H1 (cell line): ENCODE results near the gene NRXN3. TPM values are rescaled to one million over a fixed set of nuclear protein-coding genes. Genes with fewer than 3 reads are reported as not detected.

Source experiments
- ASH2L ChIP-seq: fragments of 200-600, 300-600 bp; sonication (generic); IDR thresholded peaks from one replicate; pipeline ENCODE4 v1.7.1; 2017; ENCODE audit warnings: low read length
- CHD1 ChIP-seq: IDR thresholded peaks from 2 replicates; pipeline ENCODE4 v1.6.1; 2012; ENCODE audit warnings: low read depth, low read length, improper control_type of control experiment
- EGR1 ChIP-seq: IDR thresholded peaks from 2 replicates; pipeline ENCODE4 v1.6.1; 2011; ENCODE audit warnings: low read depth, low read length, borderline replicate concordance
- SP2 ChIP-seq: IDR thresholded peaks from 2 replicates; pipeline ENCODE4 v1.6.1; 2012; ENCODE audit warnings: mild to moderate bottlenecking, low read length, inconsistent platforms
- TCF12 ChIP-seq: IDR thresholded peaks from 2 replicates; pipeline ENCODE4 v1.6.1; 2011; ENCODE audit warnings: low read depth, mild to moderate bottlenecking, low read length
- polyA plus RNA-seq, 7 experiments: library from polyadenylated mRNA; depleted of rRNA in 3 of 7; stranded (reverse) in 5 of 7; unstranded in 2 of 7; fragments of >200 nt in 5 of 7; fragments of 200-250 nt in 2 of 7; gene quantifications; 1 replicate in 5 of 7; 2 replicates in 1 of 7; 4 replicates in 1 of 7; pipeline versions ENCODE4 v1.2.1 to v1.2.3, GENCODE V29; 2011 to 2013; ENCODE audit warnings: missing spikeins in 2 of 7, mixed read lengths in 2 of 7
- total RNA-seq: library from RNA; stranded (reverse); fragmentation: NEBNext Ultra II Directional; extraction: Animal tissue kit (Norgen Biotek cat#: 25700); gene quantifications from 2 replicates; pipeline ENCODE4 v1.2.1, GENCODE V29; 2021
- TF ChIP-seq, protein P1 (sequence below): fragments of 300-600 bp; sonication (generic); IDR thresholded peaks from 2 replicates; pipeline ENCODE4 v1.7.1; 2012; ENCODE audit warnings: low read length, moderate library complexity, mild to moderate bottlenecking, inconsistent platforms; ENCODE audit not compliant: insufficient replicate concordance

Gene NRXN3
- total and polyA plus RNA-seq, 2 of the 8 experiments (the other 6 are each of a cell fraction or from before 2014, with no cell fraction given): 2.6 to 4.1 TPM

DNA sequence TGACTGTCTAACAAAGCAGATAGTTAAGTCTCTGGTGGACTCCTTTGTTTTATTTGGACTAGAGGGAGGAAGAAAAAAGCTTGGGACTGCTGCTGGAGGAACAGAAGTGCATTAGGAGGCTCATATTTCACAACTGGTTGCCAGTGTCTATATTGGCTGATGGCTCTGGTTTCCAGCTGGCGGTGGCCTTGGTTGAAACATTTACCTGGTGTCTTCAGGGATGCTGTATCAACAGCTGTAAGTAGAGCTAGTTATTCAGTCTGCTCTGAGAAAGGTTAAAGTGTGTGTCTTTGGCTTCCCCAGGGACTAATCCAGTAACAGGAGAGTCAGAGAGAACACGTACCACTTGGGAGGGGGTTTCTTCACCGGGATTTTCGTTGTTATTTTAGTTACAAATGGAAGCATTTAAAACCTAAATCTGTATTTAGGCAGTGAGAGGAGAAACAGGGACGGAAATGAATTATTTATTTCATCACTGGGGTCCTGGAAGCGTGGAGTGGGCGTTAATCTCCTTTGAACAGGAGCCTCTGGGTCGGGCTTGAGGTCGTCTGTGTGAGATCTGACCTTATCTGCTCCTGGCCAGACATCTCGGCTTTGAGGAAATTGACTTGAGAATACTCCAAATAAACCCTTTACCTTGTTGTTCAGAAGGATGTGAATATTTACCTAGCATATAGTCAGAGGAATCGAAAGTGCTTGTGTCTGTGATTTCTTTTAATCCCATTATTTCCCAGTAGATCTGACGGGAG, 149.9 kb downstream of the NRXN3 start (continued):
- TF ChIP-seq, protein P1, sequence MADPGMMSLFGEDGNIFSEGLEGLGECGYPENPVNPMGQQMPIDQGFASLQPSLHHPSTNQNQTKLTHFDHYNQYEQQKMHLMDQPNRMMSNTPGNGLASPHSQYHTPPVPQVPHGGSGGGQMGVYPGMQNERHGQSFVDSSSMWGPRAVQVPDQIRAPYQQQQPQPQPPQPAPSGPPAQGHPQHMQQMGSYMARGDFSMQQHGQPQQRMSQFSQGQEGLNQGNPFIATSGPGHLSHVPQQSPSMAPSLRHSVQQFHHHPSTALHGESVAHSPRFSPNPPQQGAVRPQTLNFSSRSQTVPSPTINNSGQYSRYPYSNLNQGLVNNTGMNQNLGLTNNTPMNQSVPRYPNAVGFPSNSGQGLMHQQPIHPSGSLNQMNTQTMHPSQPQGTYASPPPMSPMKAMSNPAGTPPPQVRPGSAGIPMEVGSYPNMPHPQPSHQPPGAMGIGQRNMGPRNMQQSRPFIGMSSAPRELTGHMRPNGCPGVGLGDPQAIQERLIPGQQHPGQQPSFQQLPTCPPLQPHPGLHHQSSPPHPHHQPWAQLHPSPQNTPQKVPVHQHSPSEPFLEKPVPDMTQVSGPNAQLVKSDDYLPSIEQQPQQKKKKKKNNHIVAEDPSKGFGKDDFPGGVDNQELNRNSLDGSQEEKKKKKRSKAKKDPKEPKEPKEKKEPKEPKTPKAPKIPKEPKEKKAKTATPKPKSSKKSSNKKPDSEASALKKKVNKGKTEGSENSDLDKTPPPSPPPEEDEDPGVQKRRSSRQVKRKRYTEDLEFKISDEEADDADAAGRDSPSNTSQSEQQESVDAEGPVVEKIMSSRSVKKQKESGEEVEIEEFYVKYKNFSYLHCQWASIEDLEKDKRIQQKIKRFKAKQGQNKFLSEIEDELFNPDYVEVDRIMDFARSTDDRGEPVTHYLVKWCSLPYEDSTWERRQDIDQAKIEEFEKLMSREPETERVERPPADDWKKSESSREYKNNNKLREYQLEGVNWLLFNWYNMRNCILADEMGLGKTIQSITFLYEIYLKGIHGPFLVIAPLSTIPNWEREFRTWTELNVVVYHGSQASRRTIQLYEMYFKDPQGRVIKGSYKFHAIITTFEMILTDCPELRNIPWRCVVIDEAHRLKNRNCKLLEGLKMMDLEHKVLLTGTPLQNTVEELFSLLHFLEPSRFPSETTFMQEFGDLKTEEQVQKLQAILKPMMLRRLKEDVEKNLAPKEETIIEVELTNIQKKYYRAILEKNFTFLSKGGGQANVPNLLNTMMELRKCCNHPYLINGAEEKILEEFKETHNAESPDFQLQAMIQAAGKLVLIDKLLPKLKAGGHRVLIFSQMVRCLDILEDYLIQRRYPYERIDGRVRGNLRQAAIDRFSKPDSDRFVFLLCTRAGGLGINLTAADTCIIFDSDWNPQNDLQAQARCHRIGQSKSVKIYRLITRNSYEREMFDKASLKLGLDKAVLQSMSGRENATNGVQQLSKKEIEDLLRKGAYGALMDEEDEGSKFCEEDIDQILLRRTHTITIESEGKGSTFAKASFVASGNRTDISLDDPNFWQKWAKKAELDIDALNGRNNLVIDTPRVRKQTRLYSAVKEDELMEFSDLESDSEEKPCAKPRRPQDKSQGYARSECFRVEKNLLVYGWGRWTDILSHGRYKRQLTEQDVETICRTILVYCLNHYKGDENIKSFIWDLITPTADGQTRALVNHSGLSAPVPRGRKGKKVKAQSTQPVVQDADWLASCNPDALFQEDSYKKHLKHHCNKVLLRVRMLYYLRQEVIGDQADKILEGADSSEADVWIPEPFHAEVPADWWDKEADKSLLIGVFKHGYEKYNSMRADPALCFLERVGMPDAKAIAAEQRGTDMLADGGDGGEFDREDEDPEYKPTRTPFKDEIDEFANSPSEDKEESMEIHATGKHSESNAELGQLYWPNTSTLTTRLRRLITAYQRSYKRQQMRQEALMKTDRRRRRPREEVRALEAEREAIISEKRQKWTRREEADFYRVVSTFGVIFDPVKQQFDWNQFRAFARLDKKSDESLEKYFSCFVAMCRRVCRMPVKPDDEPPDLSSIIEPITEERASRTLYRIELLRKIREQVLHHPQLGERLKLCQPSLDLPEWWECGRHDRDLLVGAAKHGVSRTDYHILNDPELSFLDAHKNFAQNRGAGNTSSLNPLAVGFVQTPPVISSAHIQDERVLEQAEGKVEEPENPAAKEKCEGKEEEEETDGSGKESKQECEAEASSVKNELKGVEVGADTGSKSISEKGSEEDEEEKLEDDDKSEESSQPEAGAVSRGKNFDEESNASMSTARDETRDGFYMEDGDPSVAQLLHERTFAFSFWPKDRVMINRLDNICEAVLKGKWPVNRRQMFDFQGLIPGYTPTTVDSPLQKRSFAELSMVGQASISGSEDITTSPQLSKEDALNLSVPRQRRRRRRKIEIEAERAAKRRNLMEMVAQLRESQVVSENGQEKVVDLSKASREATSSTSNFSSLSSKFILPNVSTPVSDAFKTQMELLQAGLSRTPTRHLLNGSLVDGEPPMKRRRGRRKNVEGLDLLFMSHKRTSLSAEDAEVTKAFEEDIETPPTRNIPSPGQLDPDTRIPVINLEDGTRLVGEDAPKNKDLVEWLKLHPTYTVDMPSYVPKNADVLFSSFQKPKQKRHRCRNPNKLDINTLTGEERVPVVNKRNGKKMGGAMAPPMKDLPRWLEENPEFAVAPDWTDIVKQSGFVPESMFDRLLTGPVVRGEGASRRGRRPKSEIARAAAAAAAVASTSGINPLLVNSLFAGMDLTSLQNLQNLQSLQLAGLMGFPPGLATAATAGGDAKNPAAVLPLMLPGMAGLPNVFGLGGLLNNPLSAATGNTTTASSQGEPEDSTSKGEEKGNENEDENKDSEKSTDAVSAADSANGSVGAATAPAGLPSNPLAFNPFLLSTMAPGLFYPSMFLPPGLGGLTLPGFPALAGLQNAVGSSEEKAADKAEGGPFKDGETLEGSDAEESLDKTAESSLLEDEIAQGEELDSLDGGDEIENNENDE: no peak
- no peak for TF ChIP-seq ASH2L
- no peak for TF ChIP-seq SP2
- no peak for TF ChIP-seq TCF12
- TF ChIP-seq EGR1: no peak
- no peak for TF ChIP-seq CHD1
